NCI-H774 (cell line): Measurements from ENCODE around the gene MPZ.
"Not testable (repeated sequence)": the region's sequence is repeated elsewhere in the genome, so short reads cannot be mapped to it uniquely, and the experiment has no call there.

Experiments
- DNase-seq: peaks from one replicate; lab custom pipeline; 2025; lab: John Stamatoyannopoulos, UW

MPZ gene

DNA sequence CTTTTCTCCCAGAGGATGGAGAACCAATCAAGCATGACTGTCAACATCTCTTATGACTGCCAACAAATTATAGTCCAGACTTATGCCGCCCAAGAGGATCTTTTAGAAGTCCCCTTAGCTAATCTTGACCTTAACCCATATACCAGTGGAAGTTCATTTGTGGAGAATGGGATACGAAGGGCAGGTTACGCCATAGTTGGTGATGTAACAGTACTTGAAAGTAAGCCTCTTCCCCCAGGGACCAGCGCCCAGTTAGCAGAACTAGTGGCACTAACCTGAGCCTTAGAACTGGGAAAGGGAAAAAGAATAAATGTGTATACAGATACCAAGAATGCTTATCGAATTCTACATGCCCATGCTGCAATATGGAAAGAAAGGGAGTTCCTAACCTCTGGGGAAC, 54.5 kb downstream of the MPZ start:
- not testable (repeated sequence) for DNase-seq
